Measurements from ENCODE around the gene ABCB8. TPM values are rescaled to one million over a fixed set of nuclear protein-coding genes. Genes with fewer than 3 reads are reported as not detected.

ABCB8 gene
- total and polyA plus RNA-seq, 9 donors: 6.1 to 45.2 (median 26.3) TPM

GRCh38 chr7:151082141-151083070 lies 54.2 kb downstream of the ABCB8 start:
- intact Hi-C loops (cut with DNase I): loop anchor here in 1 of 4 donors (2.0 kb wide), 1 partner anchor 22 kb away; no protein-coding TSS in a partner anchor

GRCh38 chr7:151083071-151083823 lies 55.0 kb downstream of the ABCB8 start, which contains the start of gene TMUB1:
TMUB1 (minus strand) TSS chr7:151083493; CDS start chr7:151082563, 930 bp downstream.
- peak; percentile 79 to 87 (median 84) for DNase-seq
- 0 to 1% (median 1%) methylated on average over 57 to 69 of the region's 69 CpGs for whole genome bisulfite sequencing, 3 donors
- H3K27ac ChIP-seq: peak within 1 kb of the TSS; percentile 63 to 85
- H3K27me3 ChIP-seq: no peaks in the 10 kb centered on the region
- no peaks in the 10 kb centered on the region for H3K9me3 ChIP-seq
- H3K4me3 ChIP-seq: peak within 1 kb of the TSS; percentile 63
- peaks cover 36% of the 10 kb centered on the region for H3K4me1 ChIP-seq (ENCODE audit: insufficient read depth)
- TF ChIP-seq POLR2A (IDR thresholded peaks at IDR 0.05) (peak; percentile 47), EP300 (IDR thresholded peaks at IDR 0.05) (no peak)
- TF ChIP-seq, protein P1, sequence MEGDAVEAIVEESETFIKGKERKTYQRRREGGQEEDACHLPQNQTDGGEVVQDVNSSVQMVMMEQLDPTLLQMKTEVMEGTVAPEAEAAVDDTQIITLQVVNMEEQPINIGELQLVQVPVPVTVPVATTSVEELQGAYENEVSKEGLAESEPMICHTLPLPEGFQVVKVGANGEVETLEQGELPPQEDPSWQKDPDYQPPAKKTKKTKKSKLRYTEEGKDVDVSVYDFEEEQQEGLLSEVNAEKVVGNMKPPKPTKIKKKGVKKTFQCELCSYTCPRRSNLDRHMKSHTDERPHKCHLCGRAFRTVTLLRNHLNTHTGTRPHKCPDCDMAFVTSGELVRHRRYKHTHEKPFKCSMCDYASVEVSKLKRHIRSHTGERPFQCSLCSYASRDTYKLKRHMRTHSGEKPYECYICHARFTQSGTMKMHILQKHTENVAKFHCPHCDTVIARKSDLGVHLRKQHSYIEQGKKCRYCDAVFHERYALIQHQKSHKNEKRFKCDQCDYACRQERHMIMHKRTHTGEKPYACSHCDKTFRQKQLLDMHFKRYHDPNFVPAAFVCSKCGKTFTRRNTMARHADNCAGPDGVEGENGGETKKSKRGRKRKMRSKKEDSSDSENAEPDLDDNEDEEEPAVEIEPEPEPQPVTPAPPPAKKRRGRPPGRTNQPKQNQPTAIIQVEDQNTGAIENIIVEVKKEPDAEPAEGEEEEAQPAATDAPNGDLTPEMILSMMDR (IDR thresholded peaks at IDR 0.05): no peak
- intact Hi-C loops (cut with DNase I): loop anchor here in 1 of 4 donors (2.0 kb wide), 1 partner anchor 22 kb away; no protein-coding TSS in a partner anchor
- no peaks in the 10 kb centered on the region for H3K36me3 ChIP-seq

More at GRCh38 chr7:151082141-151083070, 54.2 kb downstream of the ABCB8 start:
- Histone ChIP-seq H3K4me3 (peak overlapping the region; percentile 63), H3K27ac (peak overlapping the region; percentile 63 to 85), H3K36me3 (no peaks in the 10 kb centered on the region), H3K27me3 (no peaks in the 10 kb centered on the region), H3K4me1 (ENCODE audit: insufficient read depth) (peaks cover 28% of the 10 kb centered on the region), H3K9me3 (no peaks in the 10 kb centered on the region)
- WGBS, 3 donors: 48 to 57% (median 51%) methylated on average over 42 of the region's 42 CpGs
- TF ChIP-seq, protein P1 (IDR thresholded peaks at IDR 0.05): no peak
- TF ChIP-seq EP300 (IDR thresholded peaks at IDR 0.05): no peak
- TF ChIP-seq POLR2A (IDR thresholded peaks at IDR 0.05): no peak
- peak in 4 of 5 donors; percentile 30 to 58 (median 57) for DNase-seq

DNA sequence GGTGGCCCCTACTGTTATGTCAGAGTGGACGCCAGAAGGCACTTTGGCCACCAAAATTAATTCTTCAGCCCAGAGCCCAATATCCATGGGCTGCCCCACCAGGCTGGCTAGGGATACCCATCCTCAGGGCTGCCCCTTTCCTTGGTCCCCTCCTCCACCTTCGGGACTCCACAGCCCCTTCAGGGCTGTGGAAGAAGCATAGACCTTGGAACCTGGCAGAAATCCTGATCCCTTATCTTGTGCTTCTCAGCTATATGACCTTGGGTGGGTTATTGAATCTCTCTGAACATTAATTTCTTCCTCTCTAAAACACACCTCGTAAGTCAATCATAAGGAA lies 55.5 kb downstream of the ABCB8 start:
- intact Hi-C loops (cut with DNase I): loop anchor here in 1 of 4 donors (2.0 kb wide), 1 partner anchor 23 kb away; no protein-coding TSS in a partner anchor

More for the DNA sequence above, 55.5 kb downstream of the ABCB8 start:
- H3K27ac ChIP-seq: peak overlapping the region in 1 of 2 donors; percentile 85
- WGBS, 3 donors: 20 to 29% (median 28%) methylated on average over 3 of the region's 3 CpGs
- no peaks in the 10 kb centered on the region for H3K9me3 ChIP-seq
- TF ChIP-seq EP300 (IDR thresholded peaks at IDR 0.05) (no peak), POLR2A (IDR thresholded peaks at IDR 0.05) (no peak)
- TF ChIP-seq, protein P1 (IDR thresholded peaks at IDR 0.05): no peak
- H3K4me1 ChIP-seq (ENCODE audit: insufficient read depth): peaks cover 35% of the 10 kb centered on the region
- DNase-seq: no peak
- H3K36me3 ChIP-seq: no peaks in the 10 kb centered on the region
- no peaks in the 10 kb centered on the region for H3K27me3 ChIP-seq
- peak overlapping the region; percentile 63 for H3K4me3 ChIP-seq
